Bronchial epithelial cell (primary cell): Measurements from ENCODE around the gene FLNB. TPM values are rescaled to one million over a fixed set of nuclear protein-coding genes. Genes with fewer than 3 reads are reported as not detected.

Experiments
- DNase-seq: peaks from one replicate; pipeline ENCODE4 v3.0.0-alpha.2; 2010; ENCODE audit warnings: low read depth
- FAIRE-seq: peaks from 2 replicates; lab custom pipeline; 2011; peaks lifted over from hg19 to GRCh38; lab: Jason Lieb, UNC
- H3K27me3 ChIP-seq: 2 replicates; pipeline ENCODE4 v1.5.1; 2011; ENCODE audit warnings: low read length; ENCODE audit not compliant: control insufficient read depth, insufficient read depth
- H3K36me3 ChIP-seq: 2 replicates; pipeline ENCODE4 v1.5.1; 2011; ENCODE audit warnings: low read length; ENCODE audit not compliant: control insufficient read depth, insufficient read depth
- H3K4me3 ChIP-seq: 2 replicates; pipeline ENCODE4 v1.5.1; 2011; ENCODE audit warnings: mild to moderate bottlenecking, low read depth, low read length, control low read depth
- total RNA-seq: library from RNA; depleted of rRNA; stranded (reverse); fragments of >200 nt; gene quantifications from 2 replicates; pipeline ENCODE4 v1.2.1, GENCODE V29; 2014
- TF ChIP-seq, protein P1 (sequence below): IDR thresholded peaks from 2 replicates; pipeline ENCODE4 v1.5.1; 2011; ENCODE audit warnings: mild to moderate bottlenecking, moderate library complexity, low read length, control low read depth, inconsistent platforms; ENCODE audit not compliant: insufficient read depth, severe bottlenecking

FLNB gene
- total RNA-seq, 1 donor from 2014 or later, result 822 TPM

DNA sequence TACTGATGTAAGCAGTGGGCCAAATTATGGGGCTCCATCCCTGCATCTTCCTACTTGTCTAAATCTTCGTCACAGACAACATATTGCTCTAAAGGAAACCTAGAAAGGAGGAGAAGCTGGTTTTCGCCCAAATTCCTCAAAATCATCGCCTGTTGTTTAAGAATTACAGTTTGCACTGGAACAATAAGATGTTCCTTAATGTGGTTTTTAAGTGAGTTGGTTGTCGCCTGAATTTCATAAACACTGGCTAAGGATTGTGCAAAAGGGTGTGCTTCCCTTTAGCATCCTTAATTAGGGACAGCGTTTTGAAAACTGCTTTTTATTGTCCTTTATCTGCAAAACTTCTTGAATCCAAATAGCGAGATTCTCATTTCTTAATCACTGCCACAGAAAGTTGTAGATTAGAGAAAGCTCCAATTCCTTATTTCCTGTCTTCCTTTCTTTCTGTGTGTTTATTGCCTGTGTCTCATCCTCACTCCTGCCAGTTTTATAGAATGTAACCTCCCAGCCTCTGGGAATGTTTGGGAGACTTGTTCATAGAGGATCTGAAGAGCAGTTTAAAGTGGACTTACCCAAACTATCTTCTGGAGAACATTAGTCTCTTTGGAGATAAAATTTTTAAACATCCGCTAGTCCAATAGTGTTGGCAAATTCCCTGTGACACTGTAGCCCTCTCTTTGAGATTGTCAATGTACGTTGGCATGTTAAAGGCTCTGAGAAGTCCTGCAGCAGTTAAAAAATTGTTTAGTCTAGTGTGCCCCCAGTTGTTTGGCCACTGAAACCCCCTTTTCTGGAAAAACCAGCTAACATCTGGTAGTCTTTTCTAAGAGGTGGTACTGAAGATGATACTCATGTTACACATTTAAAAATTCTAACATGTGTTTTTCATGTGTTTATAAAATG is 50.4 kb downstream of the FLNB start:
- Histone ChIP-seq H3K36me3 (peaks cover 3% of the 10 kb centered on the region), H3K4me3 (no peak overlapping the region), H3K27me3 (no peaks in the 10 kb centered on the region)
- TF ChIP-seq, protein P1, sequence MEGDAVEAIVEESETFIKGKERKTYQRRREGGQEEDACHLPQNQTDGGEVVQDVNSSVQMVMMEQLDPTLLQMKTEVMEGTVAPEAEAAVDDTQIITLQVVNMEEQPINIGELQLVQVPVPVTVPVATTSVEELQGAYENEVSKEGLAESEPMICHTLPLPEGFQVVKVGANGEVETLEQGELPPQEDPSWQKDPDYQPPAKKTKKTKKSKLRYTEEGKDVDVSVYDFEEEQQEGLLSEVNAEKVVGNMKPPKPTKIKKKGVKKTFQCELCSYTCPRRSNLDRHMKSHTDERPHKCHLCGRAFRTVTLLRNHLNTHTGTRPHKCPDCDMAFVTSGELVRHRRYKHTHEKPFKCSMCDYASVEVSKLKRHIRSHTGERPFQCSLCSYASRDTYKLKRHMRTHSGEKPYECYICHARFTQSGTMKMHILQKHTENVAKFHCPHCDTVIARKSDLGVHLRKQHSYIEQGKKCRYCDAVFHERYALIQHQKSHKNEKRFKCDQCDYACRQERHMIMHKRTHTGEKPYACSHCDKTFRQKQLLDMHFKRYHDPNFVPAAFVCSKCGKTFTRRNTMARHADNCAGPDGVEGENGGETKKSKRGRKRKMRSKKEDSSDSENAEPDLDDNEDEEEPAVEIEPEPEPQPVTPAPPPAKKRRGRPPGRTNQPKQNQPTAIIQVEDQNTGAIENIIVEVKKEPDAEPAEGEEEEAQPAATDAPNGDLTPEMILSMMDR, result no peak
- no peak for FAIRE-seq
- no peak for DNase-seq

DNA sequence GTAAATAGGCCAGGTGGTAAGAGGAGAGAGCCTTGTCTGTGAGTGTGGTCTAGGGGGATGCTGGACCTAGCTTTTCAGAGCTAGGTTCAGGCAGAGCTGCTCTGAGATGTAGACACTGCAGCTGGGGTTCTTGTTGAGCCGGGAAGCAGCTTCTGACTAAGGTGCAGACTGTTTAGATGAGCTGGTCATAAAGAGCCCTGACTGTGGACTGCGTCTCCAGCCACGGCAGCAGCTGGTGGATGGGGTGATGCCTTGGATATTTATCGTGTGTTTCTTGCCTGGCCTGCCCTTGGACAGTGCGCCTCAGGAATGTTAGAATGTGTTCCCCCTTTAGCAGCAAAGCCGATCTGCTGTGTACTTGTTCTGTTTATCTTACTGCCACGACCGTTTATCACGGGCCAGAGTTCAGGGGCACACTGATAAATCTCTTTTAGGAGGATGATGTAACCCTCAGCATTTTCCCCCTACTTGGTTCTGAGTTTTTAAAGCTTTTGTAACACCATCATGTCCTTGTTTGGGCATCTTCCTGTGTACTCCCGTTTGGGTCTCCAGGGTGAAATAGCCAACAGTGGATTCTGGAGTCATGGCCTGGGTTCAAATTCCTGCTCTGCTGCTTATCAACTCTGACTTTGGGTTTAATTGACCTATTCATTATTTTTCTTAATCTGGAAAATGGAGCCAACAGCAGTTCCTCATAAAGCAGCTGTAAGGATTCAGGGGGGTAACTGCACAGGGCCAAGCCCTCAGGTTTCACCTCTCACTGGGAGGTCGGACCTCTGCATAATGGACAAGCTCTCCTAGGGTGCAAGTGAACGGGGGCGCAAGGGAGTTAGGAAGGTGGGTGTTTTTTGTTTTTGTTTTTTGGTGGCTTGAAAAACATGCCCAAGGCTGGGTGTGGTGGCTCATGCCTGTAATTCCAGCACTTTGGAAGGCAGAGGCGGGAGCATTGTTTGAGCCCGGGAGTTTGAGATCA is 51.4 kb downstream of the FLNB start:
- DNase-seq (no peak), FAIRE-seq (no peak)
- Histone ChIP-seq H3K4me3 (no peak overlapping the region), H3K36me3 (peaks cover 3% of the 10 kb centered on the region), H3K27me3 (no peaks in the 10 kb centered on the region)
- TF ChIP-seq, protein P1, result no peak

DNA sequence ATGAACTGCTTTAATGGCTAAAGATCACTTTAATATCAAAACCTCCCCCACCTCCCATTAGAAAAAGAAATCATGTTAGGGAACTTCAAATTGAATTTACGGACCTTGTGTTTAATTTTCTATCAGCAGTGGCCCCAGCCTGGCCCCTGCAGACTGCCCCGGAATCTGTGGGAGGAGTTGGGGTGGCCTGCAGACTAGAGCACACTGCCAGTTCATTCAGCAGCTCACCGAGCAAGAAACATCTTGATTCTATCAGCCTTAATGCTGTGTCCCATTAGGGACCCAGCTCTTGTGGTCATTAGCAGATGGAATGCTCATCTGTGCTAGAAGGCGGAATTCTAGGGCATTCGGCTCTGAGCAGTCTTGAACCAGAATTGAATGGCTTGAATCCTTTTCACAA is 54.2 kb downstream of the FLNB start:
- FAIRE-seq, result no peak
- H3K4me3 ChIP-seq, result no peak overlapping the region
- DNase-seq, result no peak
- TF ChIP-seq, protein P1, result no peak
- peaks cover 1% of the 10 kb centered on the region for H3K36me3 ChIP-seq
- no peaks in the 10 kb centered on the region for H3K27me3 ChIP-seq

DNA sequence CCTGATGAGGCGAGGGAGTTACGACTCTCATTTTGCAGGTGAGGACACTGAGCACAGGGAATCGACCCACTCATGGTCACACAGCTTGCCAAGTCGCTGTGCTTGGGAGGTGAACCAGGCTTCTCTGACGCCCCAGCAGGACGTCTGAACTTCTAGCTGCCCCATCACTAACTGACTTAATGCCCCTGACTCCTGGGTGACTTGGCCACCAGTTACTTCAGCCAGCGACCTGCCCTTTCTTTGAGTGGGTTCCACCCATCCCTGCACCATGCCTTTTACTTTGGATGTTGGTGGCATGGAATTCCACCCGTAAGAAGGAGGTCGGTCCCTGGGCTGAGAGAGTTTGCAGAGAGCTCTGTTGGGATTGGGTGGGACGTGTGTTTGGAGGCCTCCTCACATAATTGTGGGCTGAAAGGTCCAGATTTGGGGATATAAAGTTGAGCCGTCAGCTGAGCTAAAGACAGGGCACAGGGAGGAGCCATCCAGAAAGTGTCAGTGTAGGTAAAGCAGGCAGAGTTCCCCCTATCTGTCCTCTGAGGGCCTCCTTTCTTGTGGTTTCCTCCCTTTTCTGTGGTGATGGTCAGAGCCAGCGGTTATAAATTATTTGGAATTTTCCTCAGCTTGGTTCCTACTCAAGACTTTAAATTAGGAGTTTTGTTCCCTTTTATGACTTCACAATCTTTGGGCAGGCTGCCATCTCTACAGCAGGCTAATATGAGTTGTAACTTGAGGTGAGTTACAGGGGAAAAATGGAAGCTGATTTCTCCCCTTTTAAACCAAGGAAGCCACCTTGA is 55.0 kb downstream of the FLNB start:
- TF ChIP-seq, protein P1, result no peak
- DNase-seq (no peak), FAIRE-seq (no peak)
- Histone ChIP-seq H3K27me3 (no peaks in the 10 kb centered on the region), H3K36me3 (peaks cover 1% of the 10 kb centered on the region), H3K4me3 (no peak overlapping the region)

DNA sequence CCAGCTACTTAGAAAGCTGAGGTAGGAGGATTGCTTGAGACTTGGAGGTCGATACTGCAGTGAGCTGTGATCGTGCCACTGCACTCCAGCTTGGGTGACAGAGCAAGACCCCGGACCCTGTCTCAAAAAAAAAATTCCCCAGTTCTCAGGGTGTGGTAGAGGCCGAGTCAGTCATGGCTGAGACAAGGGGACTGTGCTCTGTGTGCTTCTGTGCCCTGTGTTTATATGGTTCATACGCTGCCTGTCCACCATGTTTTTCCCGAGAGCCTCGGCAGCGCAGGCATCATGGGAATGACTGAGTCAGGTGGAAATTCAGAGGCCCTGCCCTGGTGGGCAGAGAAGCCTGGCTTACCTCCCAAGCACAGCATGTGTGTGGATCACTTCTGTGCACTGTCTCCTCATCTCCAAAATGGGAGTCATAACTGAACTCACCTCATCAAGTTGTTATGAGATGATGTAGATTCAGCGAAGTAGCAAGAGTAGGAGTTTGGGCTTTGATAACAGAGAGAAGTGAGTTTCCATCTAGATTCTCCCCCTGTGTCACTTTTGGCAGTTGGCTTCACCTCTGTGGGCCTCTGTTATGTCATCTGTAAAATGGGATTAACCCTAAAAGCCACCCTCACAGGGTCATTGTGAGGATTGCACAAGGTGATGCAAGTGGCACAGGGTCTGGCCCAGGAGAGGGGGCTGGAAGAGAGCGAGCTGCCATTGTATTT is 56.9 kb downstream of the FLNB start:
- DNase-seq (no peak), FAIRE-seq (peak; percentile 72)
- Histone ChIP-seq H3K36me3 (peaks cover 1% of the 10 kb centered on the region), H3K4me3 (no peak overlapping the region), H3K27me3 (no peaks in the 10 kb centered on the region)
- TF ChIP-seq, protein P1, result no peak
